NCI-H128 (cell line): ENCODE measurements around the gene LRRC75A.

ENCODE experiments used
- DNase-seq: peaks from one replicate; lab custom pipeline; 2025; ENCODE audit not compliant: unreplicated experiment; lab: John Stamatoyannopoulos, UW

Gene LRRC75A

DNA sequence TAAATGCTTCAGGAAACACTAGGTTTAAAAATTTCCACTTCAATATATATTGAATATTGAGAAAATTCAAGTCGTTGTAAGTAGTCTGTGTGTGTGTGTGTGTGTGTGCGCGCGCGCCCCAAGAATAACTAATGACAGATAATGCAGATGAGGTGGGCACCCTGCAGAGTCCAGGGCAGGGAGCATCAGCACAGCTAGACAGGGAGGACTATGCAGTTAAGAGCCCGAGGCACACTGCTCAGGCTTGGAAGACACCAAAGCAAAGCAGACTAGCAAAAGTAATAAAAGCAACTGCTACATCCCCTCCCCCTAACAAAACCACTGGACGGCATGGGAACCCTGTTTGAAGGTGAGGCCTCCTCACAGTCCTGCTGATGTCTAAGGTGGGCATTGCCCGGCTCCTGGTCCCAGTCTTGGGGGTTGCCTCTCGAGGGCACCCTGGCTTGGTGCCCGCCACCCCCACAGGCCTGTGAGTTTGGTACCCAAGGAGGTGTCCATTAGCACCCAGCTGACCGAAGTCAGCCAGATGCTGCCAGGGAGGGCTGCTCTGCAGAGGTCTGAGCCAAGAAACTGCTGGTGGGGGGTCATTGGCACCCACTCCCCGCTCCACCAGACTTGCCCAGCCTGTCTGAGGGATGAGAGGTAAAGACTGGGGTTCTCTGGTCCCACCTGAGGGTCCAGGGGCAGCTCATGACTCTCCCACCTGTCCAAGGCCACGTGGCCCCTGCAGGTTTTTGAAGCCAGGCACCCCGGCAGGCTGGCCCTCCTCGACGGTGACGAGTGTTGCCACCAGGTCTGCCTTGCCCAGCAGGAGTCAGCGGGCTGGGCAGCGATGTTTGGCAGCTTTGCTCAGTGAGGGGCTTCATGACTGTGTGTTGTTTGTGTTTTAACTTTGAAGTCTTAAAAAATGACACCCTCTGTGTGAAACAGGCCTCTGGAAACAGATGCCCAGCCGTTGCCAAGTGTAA, 18.7 kb downstream of the LRRC75A start:
- DNase-seq, result no peak

DNA sequence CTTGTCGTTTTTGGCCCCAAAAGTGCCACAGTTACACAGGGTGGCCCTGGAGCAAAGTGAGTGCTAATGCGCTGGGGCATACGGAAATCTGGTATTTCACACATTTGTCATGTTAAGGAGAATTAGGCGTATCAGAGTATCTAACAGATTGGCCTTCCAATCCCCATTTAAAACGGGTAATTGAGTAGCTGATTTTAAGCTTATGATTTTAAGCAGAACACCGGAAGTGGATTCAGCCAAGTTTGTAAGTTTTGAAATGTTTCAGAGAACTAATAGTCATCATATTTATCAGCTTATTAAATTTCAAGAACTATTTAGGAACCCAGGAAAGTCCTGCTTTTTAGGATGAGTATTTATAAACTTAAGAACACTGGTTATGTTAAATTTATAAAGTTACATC, 19.5 kb downstream of the LRRC75A start:
- no peak for DNase-seq

DNA sequence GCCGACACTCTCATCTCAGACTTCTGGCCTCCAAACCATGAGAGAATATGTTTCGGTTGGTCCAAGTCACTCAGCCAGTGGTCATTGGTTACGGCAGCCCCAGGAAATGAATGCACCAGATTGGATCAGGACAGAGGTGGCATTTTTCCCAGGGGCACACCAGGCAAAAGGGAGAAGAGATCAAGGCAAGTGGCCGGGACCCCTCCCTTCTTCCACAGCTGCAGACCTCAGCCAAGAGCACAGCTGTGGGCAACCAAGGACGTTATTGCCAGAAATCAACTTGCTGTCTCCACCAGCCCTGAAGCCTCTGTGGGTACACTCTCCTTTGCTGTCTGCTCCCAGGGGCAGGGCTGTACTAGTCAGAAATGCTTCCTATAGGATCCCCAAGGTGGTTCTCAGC, 20.7 kb downstream of the LRRC75A start:
- no peak for DNase-seq

DNA sequence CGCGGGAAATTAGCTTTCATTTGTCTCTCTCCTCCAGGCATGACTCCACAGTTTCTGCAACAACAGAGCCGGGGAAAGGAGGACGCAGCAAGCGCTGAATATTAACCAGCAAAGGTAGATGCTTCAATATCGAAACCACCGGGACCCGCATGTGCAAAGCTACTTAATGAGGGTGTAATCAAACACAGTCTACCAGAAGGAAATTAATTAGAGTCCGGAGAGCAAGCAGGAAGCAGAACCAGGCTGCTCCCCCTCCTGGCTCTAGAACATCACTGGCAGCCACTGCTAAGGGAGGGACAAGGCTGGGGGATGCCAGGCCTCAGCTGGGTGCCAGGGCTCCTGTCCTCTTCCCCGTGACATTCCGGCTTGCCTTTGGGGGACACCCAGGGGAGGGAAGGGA, 21.7 kb downstream of the LRRC75A start:
- DNase-seq, result no peak

DNA sequence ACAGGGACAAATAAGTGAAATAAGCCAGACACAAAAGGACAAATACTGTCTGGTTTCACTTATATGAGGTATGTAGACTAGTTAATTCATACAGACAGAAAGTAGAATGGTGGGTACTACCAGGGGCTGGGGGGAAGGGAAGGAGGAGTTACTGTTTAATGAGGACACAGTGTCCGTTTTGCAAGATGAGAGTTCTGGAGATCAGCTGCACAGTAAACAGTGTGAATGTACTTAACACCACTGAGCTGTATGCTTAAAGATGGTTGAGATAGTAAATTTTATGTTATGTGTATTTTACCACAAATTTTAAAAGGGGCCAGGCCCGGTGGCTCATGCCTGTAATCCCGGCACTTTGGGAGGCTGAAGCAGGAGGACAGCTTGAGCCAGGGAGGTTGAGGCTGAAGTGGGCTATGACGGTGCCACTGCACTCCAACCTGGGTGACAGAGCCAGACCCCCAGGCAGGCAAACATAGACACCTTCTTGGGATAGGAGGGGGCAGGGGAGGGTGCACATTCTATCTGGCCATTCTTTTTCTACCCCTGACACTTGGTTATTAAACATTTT, 23.5 kb downstream of the LRRC75A start:
- DNase-seq, result no peak

DNA sequence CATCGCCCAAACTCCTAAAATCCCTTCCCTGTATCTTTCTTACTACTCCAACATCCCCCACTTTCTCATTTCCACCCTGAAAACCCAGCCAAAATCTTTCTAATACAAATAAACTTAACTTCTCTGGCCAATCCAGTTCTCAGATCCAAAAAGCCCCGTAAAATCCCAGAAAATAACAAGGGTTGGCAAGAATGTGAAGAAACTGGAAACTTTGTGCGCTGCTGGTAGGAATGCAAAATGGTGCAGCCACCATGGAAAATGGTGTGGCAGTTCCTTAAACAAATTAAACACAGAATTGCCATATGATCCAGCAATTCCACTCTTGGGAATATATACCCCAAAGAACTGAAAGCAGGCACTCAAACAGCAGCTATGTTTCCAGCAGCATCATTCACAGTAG, 24.1 kb downstream of the LRRC75A start:
- DNase-seq, result no peak

DNA sequence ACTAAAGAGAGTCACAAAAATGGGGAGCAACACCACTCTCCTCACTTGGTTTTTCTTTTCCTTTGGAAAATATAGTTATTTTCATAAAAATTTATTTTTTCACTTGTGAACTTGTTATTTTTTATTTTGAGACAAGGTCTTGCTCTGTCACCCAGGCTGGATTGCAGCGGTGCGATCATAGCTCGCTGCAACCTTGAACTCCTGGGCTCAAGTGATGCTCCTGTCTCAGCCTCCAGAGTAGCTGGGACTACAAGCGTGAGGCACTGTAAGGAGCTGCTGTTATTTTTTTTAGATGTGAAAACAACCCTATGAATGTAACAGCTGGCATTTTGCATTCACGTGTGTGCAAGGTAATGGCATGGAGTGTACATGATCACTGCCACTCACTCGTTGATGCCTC, 24.9 kb downstream of the LRRC75A start:
- no peak for DNase-seq

DNA sequence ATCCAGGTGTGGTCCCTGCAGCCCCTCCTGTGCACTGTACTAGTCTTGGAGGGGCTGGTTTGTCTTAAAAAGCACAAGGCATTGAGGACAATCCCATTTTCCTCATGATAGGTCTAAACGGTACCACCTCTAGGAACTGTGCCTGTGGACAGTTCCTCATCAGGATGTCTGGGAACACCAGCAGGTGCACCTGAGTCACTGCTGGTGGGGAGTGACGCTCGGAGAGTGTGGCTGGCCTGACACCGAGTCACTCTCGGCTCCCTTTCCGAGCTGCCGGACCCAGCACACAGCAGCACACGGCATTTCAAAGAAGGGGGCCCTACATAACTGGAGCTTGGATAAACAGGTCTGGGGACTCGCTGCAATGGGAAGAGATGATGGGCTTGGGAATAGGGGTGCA, 25.6 kb downstream of the LRRC75A start:
- DNase-seq, result no peak

DNA sequence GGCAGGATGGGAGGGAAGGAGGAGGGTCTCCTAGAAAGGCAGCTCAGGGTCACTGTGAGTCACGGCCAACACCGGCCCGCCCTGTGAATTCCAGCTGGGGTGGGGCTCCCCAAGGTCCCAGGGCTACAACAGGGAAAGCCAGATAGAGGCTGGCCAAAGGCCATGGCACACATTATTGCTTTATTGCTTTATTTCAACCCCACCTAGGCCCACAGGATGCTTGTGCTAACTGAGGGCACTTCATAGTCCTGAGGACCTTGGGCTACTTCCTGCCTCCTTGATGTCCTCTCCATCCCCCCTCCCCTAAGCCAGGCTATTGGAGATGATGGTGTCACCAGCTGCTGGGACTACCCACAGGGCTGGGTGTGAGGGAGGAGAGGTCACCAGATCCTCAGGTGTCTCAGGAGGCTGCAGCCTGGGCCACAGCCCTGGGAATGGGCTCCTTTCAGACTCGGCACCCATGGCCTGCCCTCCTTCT, 26.1 kb downstream of the LRRC75A start:
- DNase-seq, result no peak

DNA sequence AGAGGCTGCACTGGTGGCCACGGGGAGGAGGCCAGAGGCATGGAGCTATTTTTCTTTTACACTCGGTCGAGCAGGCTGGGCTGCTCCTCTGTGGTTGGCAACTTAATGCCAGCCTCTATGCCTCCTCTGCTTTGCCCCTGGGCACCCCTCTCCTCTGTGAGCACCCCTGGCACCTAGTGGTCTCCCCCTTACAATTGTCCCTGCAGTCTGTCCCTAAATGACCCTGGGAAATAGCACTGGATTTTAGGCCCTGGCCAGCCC, 27.0 kb downstream of the LRRC75A start:
- no peak for DNase-seq

DNA sequence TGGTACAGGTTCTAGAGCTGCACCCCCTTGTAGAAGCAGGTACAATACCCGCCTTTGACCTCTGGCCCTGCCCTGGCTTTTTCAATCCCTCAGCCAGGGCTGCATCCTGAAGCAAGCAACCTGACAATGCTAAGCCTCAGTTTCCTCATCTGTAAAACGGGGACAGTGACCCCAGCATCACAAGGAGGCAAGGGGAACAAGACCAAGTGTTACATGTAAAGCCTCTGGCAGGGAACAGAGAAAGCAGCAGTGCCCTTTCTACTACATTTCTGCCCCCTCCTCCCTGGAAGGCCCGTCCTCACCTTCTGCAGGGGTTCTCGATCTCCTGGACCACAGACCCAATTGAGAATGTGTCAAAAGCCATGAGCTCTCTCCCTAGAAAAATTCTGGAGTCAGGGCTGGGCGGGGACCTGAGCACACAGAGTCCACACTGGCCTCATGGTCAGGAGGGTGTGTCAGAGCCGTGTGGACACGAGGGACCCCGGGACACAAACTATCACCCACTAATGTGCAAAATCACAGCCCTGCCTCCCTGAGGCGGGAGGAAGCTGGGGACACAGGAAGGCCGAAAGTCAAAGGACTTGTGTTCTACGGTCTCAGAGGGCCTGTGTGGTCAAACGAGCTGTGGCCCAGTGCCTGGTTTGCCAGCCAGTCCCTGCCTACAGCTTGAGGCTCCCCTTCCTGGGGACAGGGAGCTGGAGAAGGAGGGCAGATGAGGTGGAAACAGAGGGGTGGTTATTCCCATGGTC, 27.5 kb downstream of the LRRC75A start:
- DNase-seq, result no peak

DNA sequence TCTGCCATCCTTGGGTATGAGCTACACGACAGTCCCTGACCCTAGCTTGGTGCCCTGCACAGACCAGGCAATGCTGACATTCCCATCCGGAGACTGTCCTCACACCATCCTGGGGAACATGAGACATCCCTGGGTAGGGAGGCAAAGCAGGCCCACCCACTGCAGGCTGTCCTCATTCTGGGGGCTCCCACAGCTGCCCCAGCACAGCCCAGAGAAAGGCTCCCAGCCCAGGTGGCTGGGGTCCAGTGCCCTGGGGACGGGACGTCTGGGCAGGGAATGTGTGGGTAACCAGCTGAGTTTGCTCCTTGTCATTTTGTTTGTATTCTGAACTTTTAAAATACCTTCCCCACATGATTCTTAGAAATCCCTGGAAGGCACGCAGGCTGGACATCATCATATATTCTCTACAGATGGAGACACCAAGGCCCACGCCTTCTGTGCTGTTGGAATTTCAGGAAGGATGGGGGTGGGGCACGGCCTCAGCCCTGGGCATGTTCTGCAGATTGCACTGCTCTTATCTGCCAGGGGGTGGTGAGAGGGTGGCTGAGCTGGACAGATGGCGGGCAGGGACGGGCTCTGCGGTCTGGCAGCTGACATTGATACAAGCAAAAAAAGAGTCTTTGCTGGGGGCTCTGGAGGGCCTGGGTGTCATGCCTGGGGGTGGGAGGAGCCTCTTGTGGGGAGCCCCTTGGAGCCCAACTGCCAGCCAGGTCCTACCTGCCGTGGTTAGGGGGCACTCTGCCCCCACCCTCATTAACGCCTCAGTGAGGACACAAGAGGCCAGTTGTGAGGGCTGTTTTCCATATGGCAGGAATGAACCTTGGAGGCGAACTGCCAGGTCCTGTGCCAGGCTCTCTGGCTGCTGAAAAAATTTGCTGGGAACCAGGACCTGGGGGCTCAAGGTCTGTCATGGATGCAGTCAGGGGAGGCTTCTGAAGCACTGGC, 28.4 kb downstream of the LRRC75A start:
- no peak for DNase-seq

DNA sequence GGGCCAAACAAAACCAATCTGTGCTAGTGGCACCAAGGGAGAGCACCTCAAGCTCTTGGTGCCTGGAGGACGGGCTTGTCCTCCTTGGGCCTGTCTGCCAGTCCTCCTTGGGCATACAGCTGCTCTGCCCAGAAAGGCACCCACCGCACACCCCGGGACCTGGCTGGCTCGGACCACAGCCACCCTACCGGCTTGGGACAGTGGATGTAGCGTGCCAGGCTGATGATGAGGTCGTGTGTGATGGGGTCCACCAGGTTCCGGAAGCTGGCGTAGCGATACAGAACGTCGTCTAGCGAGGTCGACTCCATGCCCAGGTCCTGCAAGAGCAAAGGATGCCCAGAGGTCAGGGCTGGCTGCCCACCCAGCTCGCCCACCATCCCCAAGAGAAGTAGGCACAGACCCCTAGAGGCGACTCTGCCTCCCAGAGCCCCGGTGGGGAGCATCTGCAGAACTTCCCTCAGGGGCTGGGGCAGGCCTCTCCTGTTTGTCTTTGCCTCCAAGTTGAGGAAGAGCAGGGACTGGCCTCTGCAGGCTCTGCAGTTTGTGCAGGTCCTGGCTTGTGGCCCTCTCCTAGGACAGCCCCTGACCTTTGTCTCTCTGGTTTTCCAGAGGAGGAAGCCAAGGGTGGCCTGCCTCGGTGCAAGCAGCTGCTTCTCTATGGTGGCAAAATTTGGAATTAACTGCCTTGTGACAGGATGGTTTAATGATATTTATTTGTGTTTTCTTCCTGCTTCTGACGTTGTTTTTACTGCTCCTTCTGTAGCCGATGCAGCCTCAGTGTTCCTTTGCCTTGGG, 29.7 kb downstream of the LRRC75A start:
- DNase-seq, result no peak

DNA sequence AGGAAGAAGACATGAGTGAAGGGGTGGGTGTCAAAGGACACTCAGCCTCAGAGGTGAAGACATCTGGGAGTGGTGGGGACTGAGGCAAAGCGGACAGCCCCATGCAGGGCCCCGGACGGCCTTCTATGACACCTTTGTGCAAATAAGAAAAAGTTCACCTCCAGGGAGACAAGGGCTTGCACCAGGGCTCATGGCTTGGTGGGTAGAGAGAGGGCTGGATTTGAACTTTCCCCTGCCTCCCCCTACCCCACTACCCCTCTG, 30.5 kb downstream of the LRRC75A start:
- DNase-seq, result no peak

DNA sequence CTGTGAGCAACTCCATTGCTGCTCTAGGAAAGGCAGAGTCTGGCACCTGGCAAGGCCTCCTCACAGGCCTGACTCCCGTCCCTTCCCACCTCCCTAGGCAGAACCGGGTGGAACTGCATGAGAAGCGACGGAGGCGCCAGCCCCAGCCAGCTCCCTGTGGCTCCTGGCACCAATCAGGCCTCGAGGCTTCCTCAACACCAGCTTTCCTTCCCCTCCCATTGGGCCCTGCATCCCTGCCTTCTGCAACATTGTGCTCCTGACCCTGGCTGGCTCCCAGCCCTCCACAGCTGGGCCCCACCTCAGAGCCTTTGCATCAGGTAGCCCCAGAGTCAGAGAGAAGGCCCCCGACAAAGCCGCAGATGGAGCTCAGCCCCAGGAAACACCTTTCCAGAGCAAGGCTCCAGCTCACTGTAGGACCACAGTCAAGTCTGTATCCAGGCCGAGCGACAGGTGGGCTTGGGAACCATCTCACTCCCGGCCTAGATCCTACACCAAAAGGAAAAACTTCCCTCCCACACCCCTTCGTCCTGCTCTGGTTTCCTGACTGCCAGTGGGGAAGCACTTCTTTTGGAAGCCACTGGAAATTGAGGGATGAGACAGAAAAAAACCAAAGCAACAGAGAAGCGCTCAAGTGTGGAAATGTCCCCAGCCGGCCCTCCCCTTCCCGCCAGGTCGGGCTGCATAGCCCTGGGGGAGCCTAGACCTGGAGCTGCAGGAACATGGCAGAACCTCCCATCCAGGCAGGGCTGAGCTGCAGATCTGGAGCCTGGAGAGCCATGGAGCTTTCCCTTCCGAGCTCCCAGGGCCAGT, 31.0 kb downstream of the LRRC75A start:
- no peak for DNase-seq

DNA sequence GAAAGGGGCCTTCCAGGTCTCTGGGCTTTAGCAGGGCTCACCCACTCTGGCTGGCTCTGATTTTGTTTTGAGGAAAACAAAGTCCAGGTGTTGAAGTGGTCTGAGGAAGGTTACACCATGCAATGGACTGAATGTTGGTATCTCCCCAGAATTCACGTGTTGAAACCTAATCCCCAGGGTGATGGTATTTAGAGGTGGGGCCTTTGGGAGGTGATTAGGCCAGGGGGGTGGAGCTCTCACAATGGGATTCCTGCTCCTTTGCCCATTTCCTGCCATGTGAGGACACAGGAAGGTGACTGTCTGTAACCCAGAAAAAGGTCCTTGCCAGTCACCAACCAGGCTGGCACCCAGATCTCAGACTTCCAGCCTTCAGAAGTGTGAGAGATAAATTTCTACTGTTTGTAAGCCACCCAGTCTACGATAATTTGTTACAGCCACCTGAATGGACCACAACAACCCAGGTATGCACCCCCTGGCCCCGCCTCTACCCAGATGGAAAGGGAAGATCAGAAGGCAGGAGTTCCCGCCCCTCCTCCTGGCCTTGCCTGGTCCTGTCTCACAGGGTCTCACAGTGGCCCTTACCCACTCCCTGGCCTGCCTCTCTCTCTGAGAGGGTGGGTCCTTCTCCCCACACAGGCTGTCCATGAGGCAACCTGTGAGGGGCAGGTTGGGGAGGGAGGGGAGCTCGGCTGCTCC, 32.0 kb downstream of the LRRC75A start:
- DNase-seq, result no peak

DNA sequence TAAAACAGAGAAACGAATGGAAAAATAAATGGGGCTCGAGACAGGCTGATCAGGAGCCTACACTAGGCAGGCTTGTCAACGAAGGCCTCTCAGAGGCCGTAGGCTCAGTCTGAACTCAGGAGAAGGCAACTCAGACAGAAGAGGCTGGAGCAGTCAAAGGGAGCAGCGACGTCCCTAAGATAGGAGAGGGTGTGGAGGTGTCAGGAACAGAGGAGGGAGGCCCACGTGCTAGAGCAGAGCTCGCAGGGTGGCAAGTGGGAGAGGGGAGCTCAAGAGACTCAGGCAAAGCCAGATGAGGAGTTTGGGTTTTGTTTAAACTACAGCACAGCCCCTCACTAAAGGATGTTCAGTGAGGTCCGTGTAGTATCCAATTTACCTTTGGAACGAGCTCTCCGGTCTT, 32.7 kb downstream of the LRRC75A start:
- no peak for DNase-seq

DNA sequence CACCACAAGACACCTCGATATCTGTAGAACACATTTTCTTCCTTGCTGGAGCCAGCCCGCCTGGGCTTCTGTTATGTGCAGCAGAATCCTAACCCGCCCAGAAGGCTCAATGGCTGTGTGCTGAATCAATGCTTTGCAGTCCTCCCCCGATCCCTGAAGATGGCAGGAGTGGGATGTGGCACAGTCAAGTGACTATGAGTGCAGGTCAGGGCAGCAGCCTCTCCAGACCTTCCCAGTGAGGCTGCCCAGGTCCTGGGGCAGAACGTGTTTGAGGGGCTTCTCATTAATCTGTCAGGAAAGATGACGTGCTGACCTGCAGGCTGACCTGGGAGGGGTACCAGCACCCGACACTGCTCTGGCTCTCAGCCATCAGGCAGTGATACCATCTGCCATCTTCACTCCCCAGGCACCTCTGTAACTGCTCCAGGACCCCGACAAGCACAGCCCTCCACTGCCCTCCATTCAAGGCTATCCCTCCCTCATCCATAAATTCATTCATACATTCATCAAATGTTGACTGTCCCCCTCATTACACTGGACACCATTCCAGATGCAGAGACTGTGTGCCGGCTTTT, 35.2 kb downstream of the LRRC75A start:
- DNase-seq, result no peak
